ENCODE measurements around the gene GSTM3. TPM values are rescaled to one million over a fixed set of nuclear protein-coding genes. Genes with fewer than 3 reads are reported as not detected.

GSTM3 gene
- total and polyA plus RNA-seq, 3 donors from 2014 or later = 748 to 1,464 (median 769) TPM

DNA sequence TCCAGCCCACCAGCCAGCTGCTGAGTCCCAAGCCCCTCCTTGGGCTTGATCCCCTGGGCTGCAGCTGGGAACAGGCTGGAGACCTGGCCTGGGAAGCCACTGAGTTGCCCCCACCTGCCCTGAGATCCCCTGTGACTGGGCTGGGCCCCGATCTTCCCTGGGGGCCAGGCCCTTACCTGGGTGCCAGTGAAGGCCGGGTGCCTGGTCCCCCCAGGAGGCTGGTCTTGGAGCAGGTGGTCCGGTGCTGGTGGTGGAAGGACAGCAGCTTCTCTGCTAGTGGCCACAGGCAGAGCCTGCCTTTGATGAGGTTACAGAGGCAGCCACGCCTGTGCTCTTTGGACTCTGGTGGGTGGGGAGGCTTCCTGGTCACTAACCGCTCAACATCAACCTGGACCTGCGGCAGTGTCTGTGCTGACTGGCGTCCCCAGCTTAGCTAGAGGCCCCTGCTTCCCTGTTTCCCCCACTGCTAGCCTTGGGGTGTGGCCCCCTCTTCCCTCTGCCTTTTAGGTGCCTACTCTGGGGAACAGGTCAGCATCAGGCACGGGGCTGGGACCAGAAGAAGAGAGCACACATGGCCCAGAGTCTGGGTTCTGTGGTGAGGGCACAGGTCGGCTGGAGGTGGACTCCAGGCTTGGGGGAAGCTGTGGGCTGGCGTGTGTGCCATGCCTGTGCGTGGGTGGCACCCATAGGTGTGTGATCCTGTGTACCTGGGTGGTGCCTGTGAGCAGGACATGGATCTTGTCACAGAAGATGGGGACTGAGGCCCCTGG lies 23.0 kb upstream of the GSTM3 start, which contains the start of gene EPS8L3:
EPS8L3 (minus strand) TSS at position 278 of the 770 bp plus-strand sequence. CDS start 2,174 bp downstream, outside the sequence.
- Histone ChIP-seq H3K27me3 (no peaks in the 10 kb centered on the region), H3K36me3 (ENCODE audit: low read depth, missing control alignments) (no peaks in the 10 kb centered on the region), H3K4me3 (no peak within 1 kb of the TSS), H3K27ac (peak within 1 kb of the TSS; percentile 86 to 92), H3K4me1 (peaks cover 55% of the 10 kb centered on the region), H3K9me3 (no peaks in the 10 kb centered on the region)
- WGBS, 2 donors = 88 to 100% methylated on average over 1 to 11 of the region's 11 CpGs
- intact Hi-C loops (cut with DNase I; ENCODE audit: low total_unique reads) = no loop called here
- no peak for TF ChIP-seq POLR2A (IDR thresholded peaks at IDR 0.05)
- TF ChIP-seq, protein P1, sequence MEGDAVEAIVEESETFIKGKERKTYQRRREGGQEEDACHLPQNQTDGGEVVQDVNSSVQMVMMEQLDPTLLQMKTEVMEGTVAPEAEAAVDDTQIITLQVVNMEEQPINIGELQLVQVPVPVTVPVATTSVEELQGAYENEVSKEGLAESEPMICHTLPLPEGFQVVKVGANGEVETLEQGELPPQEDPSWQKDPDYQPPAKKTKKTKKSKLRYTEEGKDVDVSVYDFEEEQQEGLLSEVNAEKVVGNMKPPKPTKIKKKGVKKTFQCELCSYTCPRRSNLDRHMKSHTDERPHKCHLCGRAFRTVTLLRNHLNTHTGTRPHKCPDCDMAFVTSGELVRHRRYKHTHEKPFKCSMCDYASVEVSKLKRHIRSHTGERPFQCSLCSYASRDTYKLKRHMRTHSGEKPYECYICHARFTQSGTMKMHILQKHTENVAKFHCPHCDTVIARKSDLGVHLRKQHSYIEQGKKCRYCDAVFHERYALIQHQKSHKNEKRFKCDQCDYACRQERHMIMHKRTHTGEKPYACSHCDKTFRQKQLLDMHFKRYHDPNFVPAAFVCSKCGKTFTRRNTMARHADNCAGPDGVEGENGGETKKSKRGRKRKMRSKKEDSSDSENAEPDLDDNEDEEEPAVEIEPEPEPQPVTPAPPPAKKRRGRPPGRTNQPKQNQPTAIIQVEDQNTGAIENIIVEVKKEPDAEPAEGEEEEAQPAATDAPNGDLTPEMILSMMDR (IDR thresholded peaks at IDR 0.05) = no peak
- peak; percentile 9 for DNase-seq

DNA sequence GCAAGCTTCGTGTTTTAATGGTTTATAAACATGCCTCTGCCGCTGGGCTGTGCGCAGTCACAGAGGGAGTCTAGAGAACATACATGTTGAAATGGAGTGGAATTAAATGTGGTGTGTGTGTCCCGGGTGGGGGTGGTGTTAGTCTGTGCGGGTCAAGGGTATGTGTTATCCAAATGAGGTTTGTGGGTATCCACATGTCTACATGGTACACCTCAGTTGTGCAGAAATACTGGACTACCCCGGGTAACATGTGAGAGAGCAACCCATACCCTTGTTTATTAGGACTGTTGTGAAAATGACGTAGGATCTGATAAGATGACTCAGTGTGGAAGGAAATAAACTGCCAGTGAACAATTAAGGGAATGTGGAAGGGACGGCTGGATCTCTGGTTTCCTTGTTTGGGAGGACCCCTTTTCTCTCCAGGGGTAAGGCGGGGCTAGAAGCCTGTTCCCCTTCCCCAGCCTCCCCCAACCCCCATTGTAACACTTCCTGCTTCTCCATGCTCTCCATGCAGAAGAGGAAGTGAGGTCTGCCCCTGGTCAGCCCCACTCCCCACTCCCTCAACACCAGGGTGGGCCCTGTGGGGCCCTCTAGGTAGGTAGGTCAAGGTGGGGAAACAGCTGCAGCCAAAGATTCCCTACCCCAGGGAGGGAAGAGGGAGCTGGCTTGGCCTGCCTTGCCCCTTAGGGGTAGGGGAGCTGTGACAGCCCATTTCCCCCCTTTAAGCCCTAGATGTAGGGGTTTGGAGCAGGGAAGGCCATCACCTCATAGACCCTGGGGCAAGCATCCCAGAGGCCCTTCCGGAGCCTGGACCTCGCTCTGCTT lies 22.2 kb upstream of the GSTM3 start:
- H3K36me3 ChIP-seq (ENCODE audit: low read depth, missing control alignments) = no peaks in the 10 kb centered on the region
- peak overlapping the region; percentile 86 to 92 for H3K27ac ChIP-seq
- no peak overlapping the region for H3K4me3 ChIP-seq
- intact Hi-C loops (cut with DNase I; ENCODE audit: low total_unique reads) = no loop called here
- no peaks in the 10 kb centered on the region for H3K27me3 ChIP-seq
- peak; percentile 14 for DNase-seq
- 78 to 83% methylated on average over 9 to 11 of the region's 11 CpGs for WGBS, 2 donors
- TF ChIP-seq POLR2A (IDR thresholded peaks at IDR 0.05) = no peak
- TF ChIP-seq, protein P1 (IDR thresholded peaks at IDR 0.05) = no peak
- peaks cover 57% of the 10 kb centered on the region for H3K4me1 ChIP-seq
- no peaks in the 10 kb centered on the region for H3K9me3 ChIP-seq

DNA sequence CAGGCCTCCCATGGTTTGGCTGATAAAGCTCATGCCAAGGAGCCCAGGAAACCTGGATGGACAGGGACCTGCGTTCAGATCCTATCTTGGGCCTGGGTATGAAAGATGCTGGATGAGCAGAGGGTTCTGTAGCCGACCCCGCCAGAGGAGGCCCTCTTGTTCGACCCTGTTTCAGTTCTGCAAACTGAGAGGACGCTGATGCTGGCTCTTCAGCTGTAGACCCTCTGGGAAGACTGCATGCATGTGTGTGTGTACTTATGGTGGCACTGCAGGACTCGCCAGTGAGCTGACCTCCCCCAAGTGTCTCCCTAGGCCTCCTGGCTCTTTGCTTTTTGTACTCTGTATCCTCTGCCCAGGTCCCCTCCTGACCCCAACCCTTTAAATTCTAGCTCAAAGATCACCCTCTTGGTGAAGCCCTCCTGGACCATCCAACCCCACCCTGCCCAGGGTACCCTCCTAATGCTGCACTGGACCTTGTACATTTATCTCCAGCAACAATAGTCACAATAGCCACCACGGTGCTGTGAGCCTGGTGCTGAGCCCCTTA lies 21.3 kb upstream of the GSTM3 start:
- H3K27me3 ChIP-seq = no peaks in the 10 kb centered on the region
- H3K4me1 ChIP-seq = peaks cover 57% of the 10 kb centered on the region
- WGBS, 2 donors = 85 to 89% methylated on average over 3 to 7 of the region's 7 CpGs
- H3K27ac ChIP-seq = no peak overlapping the region
- DNase-seq = peak; percentile 10
- intact Hi-C loops (cut with DNase I; ENCODE audit: low total_unique reads) = no loop called here
- H3K36me3 ChIP-seq (ENCODE audit: low read depth, missing control alignments) = no peaks in the 10 kb centered on the region
- H3K9me3 ChIP-seq = no peaks in the 10 kb centered on the region
- no peak overlapping the region for H3K4me3 ChIP-seq
- TF ChIP-seq POLR2A (IDR thresholded peaks at IDR 0.05) = no peak
- TF ChIP-seq, protein P1 (IDR thresholded peaks at IDR 0.05) = no peak

DNA sequence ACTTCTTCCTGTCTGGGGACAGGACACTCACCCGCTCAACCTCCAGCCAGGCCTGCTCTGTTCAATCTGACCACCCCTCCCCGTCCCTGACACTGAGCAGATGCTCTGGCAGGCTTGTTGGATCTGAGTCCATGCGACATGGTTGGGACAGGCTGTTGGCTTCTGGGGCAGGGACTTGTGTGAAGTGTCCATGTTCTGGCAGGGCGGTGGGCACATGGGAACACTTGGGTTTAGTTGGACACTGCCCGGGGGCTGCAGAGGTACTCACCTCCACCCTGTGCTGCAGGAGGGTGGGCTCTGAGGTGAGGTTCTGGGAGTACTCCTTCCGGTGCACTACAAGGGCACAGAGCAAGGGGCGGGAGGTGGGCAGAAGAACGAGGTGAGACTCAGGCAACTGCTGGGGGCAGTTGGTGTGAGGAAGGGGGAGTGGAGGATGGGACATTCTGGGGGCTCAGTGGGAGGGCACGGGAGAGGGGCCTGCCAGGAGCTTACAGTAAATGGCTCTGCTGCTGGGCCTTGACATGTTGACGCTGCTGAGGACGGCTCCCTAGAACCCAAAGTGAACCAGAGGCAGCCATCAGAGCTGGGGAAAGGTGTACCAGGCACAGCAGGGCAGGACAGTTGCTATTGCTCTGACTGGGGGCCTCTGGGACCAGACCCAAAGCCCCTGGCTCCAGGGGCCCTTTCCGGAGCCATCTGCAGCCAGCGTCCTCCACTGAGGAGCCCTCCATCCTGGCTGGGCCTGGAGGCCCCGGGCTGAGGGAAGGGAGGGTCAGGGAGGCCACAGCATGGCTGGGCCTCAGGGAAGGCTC lies 20.6 kb upstream of the GSTM3 start:
- peak; percentile 24 for DNase-seq
- Histone ChIP-seq H3K27me3 (no peaks in the 10 kb centered on the region), H3K9me3 (no peaks in the 10 kb centered on the region), H3K4me1 (peaks cover 57% of the 10 kb centered on the region), H3K36me3 (ENCODE audit: low read depth, missing control alignments) (no peaks in the 10 kb centered on the region), H3K4me3 (no peak overlapping the region), H3K27ac (no peak overlapping the region)
- WGBS, 2 donors = 79 to 87% methylated on average over 7 to 14 of the region's 14 CpGs
- TF ChIP-seq, protein P1 (IDR thresholded peaks at IDR 0.05) = no peak
- TF ChIP-seq POLR2A (IDR thresholded peaks at IDR 0.05) = no peak
- intact Hi-C loops (cut with DNase I; ENCODE audit: low total_unique reads) = no loop called here
